Ishikawa (cell line): Measurements from ENCODE around the gene CYB561.

Experiments
- CEBPB ChIP-seq: IDR thresholded peaks from 2 replicates; pipeline ENCODE4 v1.6.1; 2012
- CREB1 ChIP-seq: IDR thresholded peaks from 2 replicates; pipeline ENCODE4 v1.6.1; 2012; ENCODE audit warnings: low read depth
- EGR1 ChIP-seq: IDR thresholded peaks from 2 replicates; pipeline ENCODE4 v1.6.1; 2012
- MAX ChIP-seq: IDR thresholded peaks from 2 replicates; pipeline ENCODE4 v1.6.1; 2012
- TCF12 ChIP-seq: IDR thresholded peaks from 2 replicates; pipeline ENCODE4 v1.6.1; 2012; ENCODE audit warnings: low read depth
- YY1 ChIP-seq: IDR thresholded peaks from 2 replicates; pipeline ENCODE4 v1.6.1; 2012; ENCODE audit warnings: low read depth

GRCh38 chr17:63452962-63453551 lies 7.0 kb upstream of the CYB561 start:
- no peak for TF ChIP-seq YY1
- TF ChIP-seq MAX: no peak
- TF ChIP-seq TCF12: no peak
- no peak for TF ChIP-seq CREB1
- TF ChIP-seq CEBPB: no peak
- no peak for TF ChIP-seq EGR1
